ENCODE data around the gene CDK10. TPM values are rescaled to one million over a fixed set of nuclear protein-coding genes. Genes with fewer than 3 reads are reported as not detected.

Gene CDK10, protein sequence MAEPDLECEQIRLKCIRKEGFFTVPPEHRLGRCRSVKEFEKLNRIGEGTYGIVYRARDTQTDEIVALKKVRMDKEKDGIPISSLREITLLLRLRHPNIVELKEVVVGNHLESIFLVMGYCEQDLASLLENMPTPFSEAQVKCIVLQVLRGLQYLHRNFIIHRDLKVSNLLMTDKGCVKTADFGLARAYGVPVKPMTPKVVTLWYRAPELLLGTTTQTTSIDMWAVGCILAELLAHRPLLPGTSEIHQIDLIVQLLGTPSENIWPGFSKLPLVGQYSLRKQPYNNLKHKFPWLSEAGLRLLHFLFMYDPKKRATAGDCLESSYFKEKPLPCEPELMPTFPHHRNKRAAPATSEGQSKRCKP
- 10 to 100 TPM; 15.0 to 38.4 (median 29.0) TPM for total RNA-seq

DNA sequence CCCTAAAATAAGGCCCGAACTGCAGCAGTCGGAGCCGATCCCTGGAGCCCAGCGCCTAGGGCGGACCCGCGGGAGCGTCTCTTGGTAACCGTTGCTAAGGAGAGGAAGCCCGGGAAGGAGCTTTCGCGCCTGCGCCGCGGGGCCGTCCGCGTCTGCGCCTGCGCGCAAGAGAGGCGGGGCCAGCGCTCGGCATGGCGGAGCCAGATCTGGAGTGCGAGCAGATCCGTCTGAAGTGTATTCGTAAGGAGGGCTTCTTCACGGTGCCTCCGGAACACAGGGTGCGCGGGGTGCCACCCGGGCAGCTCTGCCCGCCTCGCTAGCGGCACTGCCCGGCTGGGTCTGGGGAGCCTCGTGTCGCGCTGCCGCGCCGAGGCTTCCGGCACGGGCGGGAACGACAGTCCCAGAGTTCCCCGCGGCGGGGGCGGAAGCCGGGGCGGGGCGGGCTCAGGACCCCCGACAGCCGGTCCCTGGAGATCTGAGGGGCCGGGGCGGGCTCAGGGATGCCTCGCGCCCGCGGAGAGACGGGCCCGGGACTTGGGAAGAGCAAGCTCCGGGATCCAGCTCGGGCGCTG is at the start of gene CDK10:
Gene CDK10 (plus strand): TSS at position 170 of the 572 bp plus-strand sequence. CDS start 22 bp downstream, at position 192.
- TF ChIP-seq, protein P1, sequence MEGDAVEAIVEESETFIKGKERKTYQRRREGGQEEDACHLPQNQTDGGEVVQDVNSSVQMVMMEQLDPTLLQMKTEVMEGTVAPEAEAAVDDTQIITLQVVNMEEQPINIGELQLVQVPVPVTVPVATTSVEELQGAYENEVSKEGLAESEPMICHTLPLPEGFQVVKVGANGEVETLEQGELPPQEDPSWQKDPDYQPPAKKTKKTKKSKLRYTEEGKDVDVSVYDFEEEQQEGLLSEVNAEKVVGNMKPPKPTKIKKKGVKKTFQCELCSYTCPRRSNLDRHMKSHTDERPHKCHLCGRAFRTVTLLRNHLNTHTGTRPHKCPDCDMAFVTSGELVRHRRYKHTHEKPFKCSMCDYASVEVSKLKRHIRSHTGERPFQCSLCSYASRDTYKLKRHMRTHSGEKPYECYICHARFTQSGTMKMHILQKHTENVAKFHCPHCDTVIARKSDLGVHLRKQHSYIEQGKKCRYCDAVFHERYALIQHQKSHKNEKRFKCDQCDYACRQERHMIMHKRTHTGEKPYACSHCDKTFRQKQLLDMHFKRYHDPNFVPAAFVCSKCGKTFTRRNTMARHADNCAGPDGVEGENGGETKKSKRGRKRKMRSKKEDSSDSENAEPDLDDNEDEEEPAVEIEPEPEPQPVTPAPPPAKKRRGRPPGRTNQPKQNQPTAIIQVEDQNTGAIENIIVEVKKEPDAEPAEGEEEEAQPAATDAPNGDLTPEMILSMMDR (IDR thresholded peaks at IDR 0.05; ENCODE audit: low read depth): no peak

DNA sequence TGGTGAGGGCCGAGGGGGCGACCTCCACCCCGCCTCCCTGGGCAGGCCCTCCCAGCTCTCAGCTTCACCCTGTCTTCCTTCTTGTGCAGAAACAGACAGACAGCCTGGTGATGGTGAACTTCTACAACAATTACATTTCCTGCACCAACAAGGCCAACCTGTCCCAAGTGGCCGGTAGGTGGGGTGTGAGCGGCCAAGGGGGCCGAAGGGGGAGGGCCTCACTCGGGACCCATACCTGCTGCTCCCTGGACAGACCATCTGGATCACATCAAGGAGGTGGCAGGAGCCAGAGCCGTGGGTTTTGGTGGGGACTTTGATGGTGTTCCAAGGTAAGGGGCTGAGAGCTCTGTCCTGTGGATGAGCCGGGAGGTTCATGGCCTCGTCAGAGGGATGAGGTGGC is 49.1 kb upstream of the CDK10 start:
- TF ChIP-seq, protein P1 (IDR thresholded peaks at IDR 0.05; ENCODE audit: low read depth): no peak

DNA sequence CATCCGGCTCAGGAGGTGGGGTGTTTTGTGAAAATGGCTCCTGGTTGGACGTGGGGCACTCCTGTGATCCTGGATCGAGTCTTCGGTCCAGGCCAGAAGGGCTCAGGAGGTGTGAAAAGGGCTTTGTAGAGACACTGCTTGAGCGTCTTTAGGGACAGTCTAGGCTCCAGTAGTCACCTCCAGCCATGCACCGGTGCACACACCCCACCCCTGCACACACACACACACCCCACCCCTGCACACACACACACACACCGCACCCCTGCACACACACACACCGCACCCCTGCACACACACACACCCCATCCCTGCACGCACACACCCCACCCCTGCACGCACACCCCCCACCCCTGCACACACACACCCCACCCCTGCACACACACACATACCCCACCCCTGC is 48.0 kb upstream of the CDK10 start:
- TF ChIP-seq, protein P1 (IDR thresholded peaks at IDR 0.05; ENCODE audit: low read depth): no peak

DNA sequence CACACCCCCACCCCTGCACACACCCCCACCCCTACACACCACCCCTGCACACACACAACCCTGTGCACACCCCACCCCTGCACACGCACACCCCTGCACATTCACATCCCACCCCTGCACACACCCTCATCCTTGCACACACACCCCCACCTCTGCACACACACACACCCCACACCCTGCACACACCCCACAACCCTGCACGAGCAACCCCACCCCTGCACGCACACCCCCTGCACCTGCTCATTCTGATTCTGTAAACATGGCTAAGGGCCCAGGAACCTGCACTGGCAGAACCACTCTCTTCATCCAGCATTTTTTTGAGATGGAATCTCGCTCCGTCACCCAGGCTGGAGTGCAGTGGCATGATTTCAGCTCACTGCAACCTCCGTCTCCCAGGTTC is 47.1 kb upstream of the CDK10 start:
- TF ChIP-seq, protein P1 (IDR thresholded peaks at IDR 0.05; ENCODE audit: low read depth): no peak

DNA sequence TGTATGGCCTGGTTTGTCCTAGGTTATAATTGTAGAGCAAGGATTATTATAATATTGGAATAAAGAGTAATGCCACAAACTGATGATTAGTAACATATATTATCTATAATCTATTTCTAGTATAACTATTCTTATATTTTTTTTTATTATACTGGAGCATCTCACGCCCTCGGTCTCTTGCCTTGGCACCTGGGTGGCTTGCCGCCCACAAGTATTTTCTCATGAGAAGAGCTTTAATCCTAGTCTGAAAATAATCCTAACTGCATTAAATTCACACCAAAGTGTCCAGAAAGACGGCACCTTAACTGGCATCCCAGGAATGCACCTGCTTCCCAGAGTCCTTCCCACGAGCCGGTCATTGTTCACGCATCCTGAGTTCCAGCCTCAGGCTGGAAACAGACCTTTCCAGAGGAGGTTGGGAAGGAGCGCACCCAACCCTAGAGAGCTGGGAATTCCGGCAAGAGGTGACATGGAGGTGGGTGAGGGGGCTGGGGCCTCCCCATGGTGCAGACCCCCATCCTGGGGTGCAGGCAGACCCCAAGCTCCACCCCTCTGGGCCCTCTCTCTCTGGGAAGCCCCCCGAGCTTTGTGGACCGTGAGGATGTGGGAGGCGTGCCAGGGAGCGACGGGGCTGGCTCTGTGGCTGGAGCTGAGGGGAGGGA is 44.9 kb upstream of the CDK10 start:
- TF ChIP-seq, protein P1 (IDR thresholded peaks at IDR 0.05; ENCODE audit: low read depth): no peak

DNA sequence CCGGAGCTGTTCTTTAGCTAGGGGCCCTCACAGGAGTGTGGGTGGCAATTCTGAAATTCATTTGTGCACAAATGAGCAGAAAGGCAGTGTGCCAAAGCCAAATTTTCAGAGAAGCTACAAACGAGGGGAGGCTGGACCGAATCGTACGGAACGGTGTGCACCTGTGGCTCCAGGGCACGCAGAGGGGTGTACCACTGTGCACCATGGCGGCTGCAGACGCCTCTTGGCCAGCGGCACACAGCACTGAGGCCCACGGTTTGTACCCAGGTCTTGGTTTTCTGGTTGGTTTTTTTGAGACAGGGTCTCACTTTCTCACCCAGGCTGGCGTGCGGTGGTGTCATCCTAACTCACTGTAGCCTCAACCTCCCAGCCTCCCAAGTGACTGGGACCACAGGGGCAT is 43.9 kb upstream of the CDK10 start:
- TF ChIP-seq, protein P1 (IDR thresholded peaks at IDR 0.05; ENCODE audit: low read depth): no peak

DNA sequence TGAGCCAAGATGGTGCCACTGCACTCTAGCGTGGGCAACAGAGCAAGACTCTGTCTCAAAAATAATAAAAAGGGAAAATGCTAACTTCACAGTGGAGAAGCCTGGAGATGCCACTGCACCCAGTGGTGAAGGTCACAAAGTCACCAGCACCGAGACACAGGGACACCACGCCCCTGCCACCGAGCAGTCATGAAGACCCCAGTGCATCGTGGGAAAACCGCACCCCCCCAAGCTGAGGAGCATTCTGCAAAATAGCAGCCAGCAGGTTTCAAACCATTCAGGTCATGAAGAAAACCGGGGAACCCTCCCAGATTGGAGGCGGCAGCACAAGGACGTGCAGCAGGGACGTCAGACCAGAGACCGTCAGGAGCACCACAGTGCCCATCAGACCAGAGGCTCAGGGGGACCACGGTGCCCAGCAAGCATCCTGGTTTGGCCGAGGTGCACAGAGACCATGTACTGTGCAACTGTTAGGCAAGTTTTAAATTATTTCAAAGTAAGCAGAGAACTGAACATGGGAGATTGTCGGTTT is 42.7 kb upstream of the CDK10 start:
- TF ChIP-seq, protein P1 (IDR thresholded peaks at IDR 0.05; ENCODE audit: low read depth): no peak
